Measurements from ENCODE around the gene ABHD12. TPM values are rescaled to one million over a fixed set of nuclear protein-coding genes. Genes with fewer than 3 reads are reported as not detected.
"Not testable (repeated sequence)": the region's sequence is repeated elsewhere in the genome, so short reads cannot be mapped to it uniquely, and the experiment has no call there.

The ABHD12 gene
- total RNA-seq, 2 experiments from 2014 or later = 27.9 to 29.2 TPM

DNA sequence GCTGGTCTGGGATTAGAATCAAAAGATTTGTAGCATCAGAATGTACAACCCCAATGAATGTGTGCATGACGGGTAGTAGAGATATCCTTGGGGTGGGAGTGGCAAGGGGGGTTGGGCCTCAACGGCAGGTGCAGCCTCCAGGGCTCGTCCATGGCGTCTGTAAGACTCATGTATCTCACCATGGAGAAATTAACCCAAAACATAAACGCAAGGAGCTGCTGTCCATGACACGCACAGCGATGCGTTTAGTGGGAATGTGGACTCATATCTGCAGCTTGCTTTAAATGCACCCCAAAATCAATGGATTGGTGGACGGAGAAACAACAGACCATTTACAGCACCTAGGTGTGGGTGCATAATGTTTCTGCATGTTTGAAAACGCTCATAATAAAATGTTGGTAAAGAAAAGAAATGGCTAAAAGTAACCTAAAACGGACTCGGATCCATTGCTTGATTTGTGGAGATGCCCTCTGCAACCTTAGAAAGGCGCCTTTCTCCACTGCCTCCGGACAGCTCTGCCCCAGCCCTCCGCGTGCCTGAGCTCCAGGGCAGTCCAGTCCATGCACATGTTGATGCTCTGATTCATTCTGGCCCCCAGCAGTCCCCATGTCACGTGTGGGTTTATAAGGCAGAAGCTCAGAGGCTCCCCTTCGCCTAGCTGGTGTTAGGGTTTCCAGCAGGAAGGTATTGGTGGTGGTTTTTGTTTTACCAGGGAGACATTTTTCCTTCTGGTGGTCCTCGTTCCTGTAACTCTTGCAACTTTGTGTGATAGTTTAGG, 118.2 kb downstream of the ABHD12 start:
- no peaks in the 10 kb centered on the region for H3K4me1 Mint-ChIP-seq
- no peak overlapping the region for H3K4me3 Mint-ChIP-seq
- no peaks in the 10 kb centered on the region for H3K27me3 Mint-ChIP-seq
- DNase-seq = no peak
- no peak overlapping the region for H3K27ac Mint-ChIP-seq
- peaks cover 3% of the 10 kb centered on the region for H3K36me3 Mint-ChIP-seq
- ATAC-seq = no peak
- CTCF ChIA-PET = no interaction called here
- no peaks in the 10 kb centered on the region for H3K9me3 Mint-ChIP-seq (ENCODE audit: low read depth)

DNA sequence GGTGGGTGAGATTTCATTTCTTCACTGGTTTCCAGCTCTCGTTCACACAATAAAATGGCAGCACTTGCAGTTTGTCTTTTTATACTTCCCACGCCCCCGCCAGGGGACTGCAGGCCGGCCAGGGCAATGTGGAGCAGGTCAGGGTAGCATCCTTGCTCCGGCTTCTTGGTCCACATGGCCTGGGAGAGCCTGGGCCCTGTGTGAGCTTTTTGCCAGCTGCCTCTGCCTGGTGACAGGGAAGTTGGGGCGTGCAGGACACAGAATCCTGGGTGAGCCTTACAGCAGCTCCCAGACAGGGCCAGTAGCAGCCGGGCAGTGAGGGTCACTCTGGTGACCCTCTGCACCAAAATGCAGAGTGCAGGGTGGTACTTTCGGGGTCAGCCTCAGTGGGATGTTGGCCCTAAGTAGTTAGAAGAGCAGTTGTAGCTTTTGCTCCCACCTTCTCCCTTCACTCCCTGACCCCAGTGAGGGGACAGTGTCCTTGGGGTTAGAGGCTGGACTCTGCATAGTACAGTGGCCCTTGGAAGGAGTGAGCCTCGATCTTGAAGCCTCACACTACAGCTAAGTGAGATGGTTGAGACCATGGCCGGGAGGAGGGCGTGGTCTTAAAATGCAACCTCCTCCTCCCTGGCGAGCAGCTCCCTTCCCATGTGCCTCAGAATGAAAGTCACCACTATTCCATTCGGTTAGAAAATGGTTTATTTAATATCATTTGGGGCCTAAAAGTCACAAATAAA, 119.0 kb downstream of the ABHD12 start:
- DNase-seq = no peak
- H3K27ac Mint-ChIP-seq = no peak overlapping the region
- ATAC-seq = no peak
- no peaks in the 10 kb centered on the region for H3K4me1 Mint-ChIP-seq
- CTCF ChIA-PET = no interaction called here
- H3K9me3 Mint-ChIP-seq (ENCODE audit: low read depth) = no peaks in the 10 kb centered on the region
- no peaks in the 10 kb centered on the region for H3K27me3 Mint-ChIP-seq
- no peak overlapping the region for H3K4me3 Mint-ChIP-seq
- H3K36me3 Mint-ChIP-seq = peaks cover 3% of the 10 kb centered on the region

DNA sequence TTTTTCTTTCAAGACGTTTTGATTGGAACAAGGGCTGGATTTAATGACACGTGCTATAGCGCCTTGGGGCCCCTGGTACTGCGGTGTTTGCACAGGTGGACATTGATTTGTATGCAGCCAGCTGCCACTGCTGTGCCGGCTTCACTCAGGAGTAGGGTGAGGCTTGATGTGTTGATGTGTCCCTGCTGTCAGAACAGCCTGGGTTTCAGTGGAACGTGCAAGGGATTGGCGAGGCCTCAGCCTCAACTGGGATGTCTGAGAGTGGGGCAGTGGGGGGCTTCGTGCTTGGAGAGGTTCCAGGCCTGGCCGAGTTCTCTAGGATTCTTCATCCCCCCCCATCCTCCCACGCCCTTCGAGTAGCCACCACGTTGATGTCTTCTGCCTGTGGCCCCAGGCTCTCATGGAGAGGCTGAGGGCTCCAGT, 119.8 kb downstream of the ABHD12 start:
- peaks cover 3% of the 10 kb centered on the region for H3K36me3 Mint-ChIP-seq
- no peak for DNase-seq
- no peaks in the 10 kb centered on the region for H3K27me3 Mint-ChIP-seq
- no peak for ATAC-seq
- no peak overlapping the region for H3K27ac Mint-ChIP-seq
- H3K4me1 Mint-ChIP-seq = no peaks in the 10 kb centered on the region
- H3K4me3 Mint-ChIP-seq = no peak overlapping the region
- no peaks in the 10 kb centered on the region for H3K9me3 Mint-ChIP-seq (ENCODE audit: low read depth)
- CTCF ChIA-PET = no interaction called here

DNA sequence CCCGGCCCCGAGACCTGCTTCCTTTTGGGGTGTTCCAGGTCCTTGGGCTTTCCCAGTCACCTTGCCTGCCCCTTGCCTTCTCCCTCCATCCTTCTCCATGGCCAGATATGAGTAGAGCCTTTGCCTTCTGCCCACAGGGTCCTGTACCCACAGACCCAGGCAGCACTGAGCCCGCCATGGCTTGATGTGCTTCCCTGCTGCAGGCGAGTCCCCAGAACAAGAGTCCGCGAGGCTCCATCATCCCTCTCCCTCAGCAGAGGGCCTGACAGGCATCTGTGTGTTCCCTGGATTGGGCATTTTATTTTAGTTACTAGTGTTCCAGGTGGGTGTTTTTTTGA, 120.8 kb downstream of the ABHD12 start:
- Mint-ChIP-seq H3K9me3 (ENCODE audit: low read depth) (no peaks in the 10 kb centered on the region), H3K27ac (no peak overlapping the region), H3K4me3 (no peak overlapping the region), H3K27me3 (no peaks in the 10 kb centered on the region), H3K4me1 (no peaks in the 10 kb centered on the region), H3K36me3 (peaks cover 3% of the 10 kb centered on the region)
- CTCF ChIA-PET = no interaction called here
- DNase-seq (no peak), ATAC-seq (no peak)

DNA sequence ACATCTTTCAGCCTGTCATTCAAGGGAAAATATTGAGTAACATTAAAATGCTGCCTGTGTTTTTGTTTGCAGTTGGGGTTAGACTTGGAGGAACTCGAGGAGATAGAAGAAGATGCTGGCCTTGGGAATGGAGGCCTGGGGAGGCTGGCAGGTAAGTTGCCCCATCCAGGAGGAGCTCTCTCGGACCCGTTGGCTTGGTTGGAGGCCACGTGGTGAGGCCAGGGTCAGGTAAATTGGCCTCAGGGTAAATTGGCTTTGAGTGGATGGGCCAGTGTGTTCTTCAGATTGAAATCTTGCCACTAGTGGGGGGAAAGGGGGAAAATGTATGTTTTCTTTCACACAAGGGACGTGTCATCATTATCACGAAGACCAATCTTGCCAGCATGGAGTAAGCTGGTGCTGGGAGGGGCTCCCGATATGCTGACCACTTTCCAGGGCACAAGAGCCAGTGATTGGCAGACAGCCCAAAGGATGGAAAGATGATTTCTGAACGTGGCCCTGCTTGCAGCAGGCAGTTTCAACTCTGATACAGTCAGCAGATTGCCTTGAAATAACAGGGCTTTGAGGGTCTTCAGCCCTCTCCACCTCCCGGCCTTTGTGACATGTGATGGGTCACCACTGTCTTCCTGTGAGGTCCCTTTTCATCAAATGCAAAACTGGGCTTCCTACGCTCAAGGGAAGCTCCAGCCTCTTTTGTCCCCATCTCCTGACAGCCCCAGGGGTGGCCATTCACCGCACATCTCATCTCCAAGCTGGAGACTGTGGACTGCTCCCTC, 121.4 kb downstream of the ABHD12 start:
- ATAC-seq = no peak
- H3K9me3 Mint-ChIP-seq (ENCODE audit: low read depth) = no peaks in the 10 kb centered on the region
- DNase-seq = no peak
- CTCF ChIA-PET = no interaction called here
- H3K27me3 Mint-ChIP-seq = no peaks in the 10 kb centered on the region
- peaks cover 4% of the 10 kb centered on the region for H3K36me3 Mint-ChIP-seq
- H3K27ac Mint-ChIP-seq = no peak overlapping the region
- H3K4me1 Mint-ChIP-seq = no peaks in the 10 kb centered on the region
- no peak overlapping the region for H3K4me3 Mint-ChIP-seq

DNA sequence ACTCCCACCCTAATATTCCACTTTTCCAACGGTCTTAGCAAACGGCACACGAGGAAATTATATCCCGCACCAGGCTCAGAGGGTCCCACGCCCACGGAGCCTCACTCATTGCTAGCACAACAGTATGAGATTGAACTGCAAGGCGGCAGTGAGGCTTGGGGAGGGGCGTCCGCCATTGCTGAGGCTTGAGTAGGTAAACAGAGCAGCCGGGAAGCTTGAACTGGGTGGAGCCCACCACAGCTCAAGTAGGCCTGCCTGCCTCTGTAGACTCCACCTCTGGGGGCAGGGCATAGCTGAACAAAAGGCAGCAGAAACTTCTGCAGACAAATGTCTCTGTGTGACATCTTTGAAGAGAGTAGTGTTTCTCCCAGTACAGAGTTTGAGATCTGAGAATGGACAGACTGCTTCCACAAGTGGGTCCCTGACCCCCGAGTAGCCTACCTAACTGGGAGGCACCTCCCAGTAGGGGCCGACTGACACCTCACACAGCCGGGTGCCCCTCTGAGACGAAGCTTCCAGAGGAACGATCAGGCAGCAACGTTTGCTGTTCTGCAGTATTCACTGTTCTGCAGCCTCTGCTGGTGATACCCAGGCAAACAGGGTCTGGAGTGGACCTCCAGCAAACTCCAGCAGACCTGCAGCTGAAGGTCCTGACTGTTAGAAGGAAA, 129.7 kb downstream of the ABHD12 start:
- H3K4me1 Mint-ChIP-seq; CTCF ChIA-PET; H3K4me3 Mint-ChIP-seq; ATAC-seq; H3K9me3 Mint-ChIP-seq (ENCODE audit: low read depth); H3K27me3 Mint-ChIP-seq; H3K27ac Mint-ChIP-seq: not testable (repeated sequence)
- peak; percentile 18 for DNase-seq
- peaks cover 37% of the 10 kb centered on the region for H3K36me3 Mint-ChIP-seq

DNA sequence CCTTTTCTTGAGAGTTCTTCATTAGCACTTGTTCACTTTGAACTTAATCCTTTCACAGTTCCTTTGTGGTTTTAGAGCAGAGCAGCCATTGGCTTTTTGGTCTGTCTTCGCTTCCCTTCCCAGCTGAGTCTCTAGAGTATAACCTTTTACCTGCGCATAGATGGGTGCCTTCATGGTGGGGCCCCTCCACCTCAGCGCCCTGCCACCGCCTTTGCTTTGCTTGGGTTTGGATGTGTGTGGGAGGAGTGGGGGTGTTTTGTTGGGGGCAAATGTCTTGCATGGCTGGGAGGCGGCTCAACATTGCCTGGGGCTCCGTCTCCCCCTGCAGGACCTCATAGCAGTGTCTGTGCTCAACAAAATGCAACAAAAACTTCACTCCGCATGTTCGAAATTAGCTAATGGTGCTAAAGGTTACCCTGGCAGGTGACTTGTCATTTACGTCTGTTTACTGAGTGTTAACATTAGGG, 130.8 kb downstream of the ABHD12 start:
- CTCF ChIA-PET = no interaction called here
- peaks cover 2% of the 10 kb centered on the region for H3K4me1 Mint-ChIP-seq
- no peak overlapping the region for H3K4me3 Mint-ChIP-seq
- no peaks in the 10 kb centered on the region for H3K9me3 Mint-ChIP-seq (ENCODE audit: low read depth)
- DNase-seq (peak; percentile 23), ATAC-seq (no peak)
- peaks cover 37% of the 10 kb centered on the region for H3K36me3 Mint-ChIP-seq
- no peaks in the 10 kb centered on the region for H3K27me3 Mint-ChIP-seq
- no peak overlapping the region for H3K27ac Mint-ChIP-seq

DNA sequence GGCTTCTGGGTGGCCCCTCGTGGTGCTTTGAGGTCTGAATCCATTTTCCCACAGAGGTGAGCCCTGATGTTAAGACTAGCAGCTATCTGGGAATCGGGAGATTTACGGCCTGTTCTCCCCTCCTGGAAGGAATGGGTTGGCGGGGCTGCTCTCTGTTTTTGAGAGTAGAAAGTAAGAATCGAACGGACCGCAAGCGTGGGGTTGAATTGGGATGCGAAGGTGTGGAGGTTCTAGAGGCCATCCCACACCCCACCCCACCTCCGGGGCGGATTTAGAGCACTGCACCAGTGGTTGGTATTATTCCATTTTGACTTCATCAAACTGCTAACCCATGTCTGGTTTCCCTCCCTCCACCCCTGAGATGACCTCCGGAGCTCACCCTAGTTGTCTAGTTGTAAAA, 131.3 kb downstream of the ABHD12 start:
- Mint-ChIP-seq H3K27ac (no peak overlapping the region), H3K27me3 (no peaks in the 10 kb centered on the region), H3K36me3 (peaks cover 35% of the 10 kb centered on the region), H3K9me3 (ENCODE audit: low read depth) (no peaks in the 10 kb centered on the region), H3K4me3 (no peak overlapping the region), H3K4me1 (peaks cover 2% of the 10 kb centered on the region)
- CTCF ChIA-PET = no interaction called here
- ATAC-seq (no peak), DNase-seq (peak; percentile 30)

DNA sequence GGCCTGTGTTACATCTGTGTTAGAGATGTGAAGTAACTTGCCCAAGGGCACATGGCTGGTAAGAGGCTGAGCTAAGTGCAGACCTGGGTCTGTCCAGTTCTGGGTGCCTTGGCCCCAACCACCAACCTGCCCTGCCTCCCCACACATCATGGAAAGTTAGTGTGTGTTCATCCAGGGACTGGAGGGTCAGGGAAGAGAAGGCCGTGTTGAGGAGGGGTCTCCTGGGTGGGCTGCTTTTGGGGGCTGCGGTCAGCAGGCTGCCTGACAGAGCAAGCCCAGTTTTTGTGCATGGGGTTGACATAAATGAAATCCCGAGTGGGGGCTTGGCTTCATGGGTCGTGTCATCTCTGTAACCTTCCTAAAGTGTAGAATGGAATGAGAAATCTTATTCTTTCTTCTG, 131.8 kb downstream of the ABHD12 start:
- Mint-ChIP-seq H3K9me3 (ENCODE audit: low read depth) (no peaks in the 10 kb centered on the region), H3K27ac (no peak overlapping the region), H3K4me1 (peaks cover 2% of the 10 kb centered on the region), H3K36me3 (peaks cover 35% of the 10 kb centered on the region), H3K4me3 (no peak overlapping the region), H3K27me3 (no peaks in the 10 kb centered on the region)
- no peak for ATAC-seq
- CTCF ChIA-PET = no interaction called here
- no peak for DNase-seq

DNA sequence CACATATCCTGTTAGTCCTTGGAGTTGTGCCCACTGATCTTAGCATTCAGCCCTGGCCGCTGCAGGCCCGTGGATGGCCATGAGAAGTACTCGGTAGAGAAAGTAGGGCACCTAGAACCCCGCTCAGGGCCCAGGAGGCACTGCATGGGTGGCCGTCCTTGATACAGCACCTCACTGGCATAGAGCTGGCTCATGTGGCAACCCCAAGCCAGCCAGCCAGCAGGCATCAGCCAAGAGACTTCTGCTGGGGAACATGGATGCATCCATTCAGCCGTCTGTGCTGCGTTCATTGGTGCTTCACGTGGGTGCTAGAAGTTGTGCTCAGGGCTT, 132.2 kb downstream of the ABHD12 start:
- H3K4me1 Mint-ChIP-seq = peaks cover 2% of the 10 kb centered on the region
- CTCF ChIA-PET = no interaction called here
- no peak overlapping the region for H3K27ac Mint-ChIP-seq
- no peak overlapping the region for H3K4me3 Mint-ChIP-seq
- DNase-seq (no peak), ATAC-seq (no peak)
- no peaks in the 10 kb centered on the region for H3K27me3 Mint-ChIP-seq
- H3K9me3 Mint-ChIP-seq (ENCODE audit: low read depth) = no peaks in the 10 kb centered on the region
- H3K36me3 Mint-ChIP-seq = peaks cover 35% of the 10 kb centered on the region

DNA sequence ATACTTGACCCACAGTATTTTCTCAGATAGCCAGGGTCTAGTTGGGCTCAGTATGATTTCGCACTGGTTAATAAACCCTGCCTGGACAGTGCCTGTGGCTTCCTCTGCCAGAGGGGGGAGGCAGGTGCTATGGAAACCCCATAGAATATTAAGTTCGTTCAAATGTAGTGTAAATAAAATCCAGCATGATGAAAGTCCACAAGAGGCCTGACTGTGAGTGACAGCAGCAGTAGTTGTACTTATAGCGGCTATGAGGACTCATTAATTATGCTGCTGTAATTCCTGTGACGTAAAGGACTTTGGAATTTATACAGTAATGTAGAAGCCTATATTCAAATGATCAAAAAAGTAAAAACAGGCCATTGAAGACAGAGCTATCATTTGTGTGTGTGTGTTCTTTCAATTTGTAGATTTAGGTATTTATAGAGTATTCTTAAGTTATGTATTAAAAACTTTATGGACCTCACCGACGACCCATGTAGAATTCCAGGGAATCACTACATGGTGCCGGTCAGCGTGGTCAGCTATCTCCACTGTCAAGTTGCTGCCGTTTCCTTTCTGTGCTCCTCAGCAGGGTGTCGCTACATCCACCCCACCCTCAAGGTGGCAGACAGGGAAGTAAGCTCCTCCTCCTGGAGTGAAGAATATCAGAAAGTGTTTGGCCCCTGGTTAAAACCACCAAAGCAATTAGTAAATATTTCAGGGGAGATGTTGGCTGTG, 132.7 kb downstream of the ABHD12 start:
- Mint-ChIP-seq H3K4me1 (peaks cover 2% of the 10 kb centered on the region), H3K27ac (no peak overlapping the region), H3K4me3 (no peak overlapping the region), H3K9me3 (ENCODE audit: low read depth) (no peaks in the 10 kb centered on the region), H3K27me3 (no peaks in the 10 kb centered on the region), H3K36me3 (peaks cover 32% of the 10 kb centered on the region)
- ATAC-seq (no peak), DNase-seq (no peak)
- CTCF ChIA-PET = no interaction called here

DNA sequence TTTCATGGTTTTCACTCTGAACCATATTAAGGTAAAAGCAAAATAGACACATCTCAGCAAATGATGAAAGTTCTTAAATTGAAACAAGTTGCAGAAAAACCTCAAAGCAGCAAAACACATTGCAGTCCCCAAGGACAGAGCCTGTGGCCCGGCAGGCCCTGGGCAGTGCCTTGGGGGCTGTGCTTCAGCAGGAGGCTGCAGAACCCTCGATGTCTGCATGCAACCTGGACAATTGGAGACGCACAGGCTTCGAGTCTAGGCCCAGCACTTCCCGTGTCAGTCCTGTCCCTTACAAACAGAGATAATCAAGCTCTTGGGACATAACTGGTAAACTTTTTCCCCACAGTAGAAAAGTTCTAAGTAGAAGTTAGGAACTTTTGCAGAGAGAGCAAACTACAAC, 133.5 kb downstream of the ABHD12 start:
- no peak overlapping the region for H3K4me3 Mint-ChIP-seq

More for the DNA sequence above, 133.5 kb downstream of the ABHD12 start:
- ATAC-seq (no peak), DNase-seq (peak; percentile 27)
- CTCF ChIA-PET = no interaction called here
- H3K27me3 Mint-ChIP-seq = no peaks in the 10 kb centered on the region
- no peaks in the 10 kb centered on the region for H3K9me3 Mint-ChIP-seq (ENCODE audit: low read depth)
- H3K36me3 Mint-ChIP-seq = peaks cover 32% of the 10 kb centered on the region
- peaks cover 5% of the 10 kb centered on the region for H3K4me1 Mint-ChIP-seq
- H3K27ac Mint-ChIP-seq = no peak overlapping the region
